HEK293 (cell line): Measurements from ENCODE around the gene DPP6.

Experiments
- CTCF ChIA-PET: fragments of 350-600 bp; formaldehyde crosslinking; extraction: SDS; loops from one replicate; lab custom pipeline; 2021; ENCODE audit warnings: antibody characterized with exemption; lab: Yijun Ruan, JAX
- POLR2A ChIA-PET: fragments of 300-600 bp; formaldehyde crosslinking; extraction: SDS; loops from one replicate; lab custom pipeline; 2020; ENCODE audit warnings: antibody characterized with exemption, inconsistent platforms; lab: Yijun Ruan, JAX
- H3K27ac ChIP-seq: fragments of 200-500 bp; sonication (Bioruptor generic); 2 replicates; pipeline ENCODE4 v1.5.1; 2014; ENCODE audit warnings: low read depth, low read length, control low read depth, inconsistent platforms; ENCODE audit errors: extremely low read depth
- H3K36me3 ChIP-seq, 2 experiments: fragments of 200-500 bp in 1 of 2; sonication (Bioruptor generic) in 1 of 2; 1 replicate in 1 of 2; 2 replicates in 1 of 2; pipeline ENCODE4 v1.5.1; 2014 to 2017; ENCODE audit warnings: inconsistent platforms in 2 of 2, low read length in 2 of 2; ENCODE audit not compliant: control insufficient read depth in 2 of 2, insufficient read depth in 1 of 2
- H3K4me1 ChIP-seq: fragments of 200-500 bp; sonication (Bioruptor generic); 2 replicates; pipeline ENCODE4 v1.5.1; 2014; ENCODE audit warnings: mild to moderate bottlenecking, low read length, inconsistent platforms; ENCODE audit not compliant: control insufficient read depth, insufficient read depth
- H3K4me3 ChIP-seq: 2 replicates; pipeline ENCODE4 v1.5.1; 2011; ENCODE audit warnings: low read depth, mild to moderate bottlenecking, control low read depth, low read length, moderate library complexity
- H3K9me3 ChIP-seq: fragments of 200-500 bp; sonication (Bioruptor generic); 2 replicates; pipeline ENCODE4 v1.5.1; 2014; ENCODE audit warnings: low read depth, low read length, inconsistent platforms; ENCODE audit not compliant: control insufficient read depth, insufficient read depth
- BCL6B ChIP-seq: fragments of 450-650 bp; formaldehyde crosslinking; IDR thresholded peaks from 2 replicates; pipeline ENCODE4 v1.5.1; 2017; ENCODE audit warnings: missing biosample characterization, missing genetic modification characterization
- KLF16 ChIP-seq: fragments of 450-650 bp; formaldehyde crosslinking; IDR thresholded peaks from 2 replicates; pipeline ENCODE4 v1.5.1; 2017; ENCODE audit warnings: missing biosample characterization, missing genetic modification characterization
- KLF7 ChIP-seq: fragments of 450-650 bp; formaldehyde crosslinking; IDR thresholded peaks from 2 replicates; pipeline ENCODE4 v1.5.1; 2016; ENCODE audit warnings: missing biosample characterization, missing genetic modification characterization, borderline replicate concordance
- KLF9 ChIP-seq: fragments of 450-650 bp; formaldehyde crosslinking; IDR thresholded peaks from 2 replicates; pipeline ENCODE4 v1.5.1; 2016; ENCODE audit warnings: missing biosample characterization, missing genetic modification characterization, low read depth
- PRDM4 ChIP-seq: fragments of 450-650 bp; formaldehyde crosslinking; IDR thresholded peaks from 2 replicates; pipeline ENCODE4 v1.5.1; 2017; ENCODE audit warnings: missing biosample characterization, missing genetic modification characterization
- RBAK ChIP-seq: fragments of 450-650 bp; formaldehyde crosslinking; IDR thresholded peaks from 2 replicates; pipeline ENCODE4 v1.5.1; 2016; ENCODE audit warnings: missing biosample characterization, missing genetic modification characterization
- SCRT2 ChIP-seq: fragments of 450-650 bp; formaldehyde crosslinking; IDR thresholded peaks from 2 replicates; pipeline ENCODE4 v1.5.1; 2016; ENCODE audit warnings: missing biosample characterization, missing genetic modification characterization
- SP2 ChIP-seq: fragments of 450-650 bp; formaldehyde crosslinking; IDR thresholded peaks from 2 replicates; pipeline ENCODE4 v1.5.1; 2016; ENCODE audit warnings: missing biosample characterization, missing genetic modification characterization
- SP3 ChIP-seq: fragments of 450-650 bp; formaldehyde crosslinking; IDR thresholded peaks from 2 replicates; pipeline ENCODE4 v1.5.1; 2016; ENCODE audit warnings: missing biosample characterization, missing genetic modification characterization
- ZBTB17 ChIP-seq: fragments of 450-650 bp; formaldehyde crosslinking; IDR thresholded peaks from 2 replicates; pipeline ENCODE4 v1.5.1; 2016; ENCODE audit warnings: missing biosample characterization, missing genetic modification characterization
- ZBTB26 ChIP-seq: fragments of 450-650 bp; formaldehyde crosslinking; optimal IDR thresholded peaks from 2 replicates; pipeline ENCODE3; 2016; ENCODE audit warnings: missing biosample characterization, mild to moderate bottlenecking, missing genetic modification characterization
- ZFP69B ChIP-seq: fragments of 450-650 bp; formaldehyde crosslinking; IDR thresholded peaks from 2 replicates; pipeline ENCODE4 v1.5.1; 2016; ENCODE audit warnings: missing biosample characterization, missing genetic modification characterization
- ZNF157 ChIP-seq: fragments of 450-650 bp; formaldehyde crosslinking; IDR thresholded peaks from 2 replicates; pipeline ENCODE4 v1.5.1; 2016; ENCODE audit warnings: missing biosample characterization, missing genetic modification characterization
- ZNF302 ChIP-seq: fragments of 450-650 bp; formaldehyde crosslinking; IDR thresholded peaks from 2 replicates; pipeline ENCODE4 v1.5.1; 2016; ENCODE audit warnings: missing biosample characterization, missing genetic modification characterization, low read depth
- ZNF398 ChIP-seq: fragments of 450-650 bp; formaldehyde crosslinking; IDR thresholded peaks from 2 replicates; pipeline ENCODE4 v1.5.1; 2017; ENCODE audit warnings: missing biosample characterization, missing genetic modification characterization
- ZNF518A ChIP-seq: fragments of 450-650 bp; formaldehyde crosslinking; conservative IDR thresholded peaks from 2 replicates; pipeline ENCODE4 v1.5.1; 2016; ENCODE audit warnings: low read depth, missing biosample characterization, missing genetic modification characterization
- ZNF529 ChIP-seq: fragments of 450-650 bp; formaldehyde crosslinking; IDR thresholded peaks from 2 replicates; pipeline ENCODE4 v1.5.1; 2017; ENCODE audit warnings: missing genetic modification characterization, missing biosample characterization; ENCODE audit not compliant: insufficient replicate concordance
- ZNF548 ChIP-seq: fragments of 450-650 bp; formaldehyde crosslinking; IDR thresholded peaks from 2 replicates; pipeline ENCODE4 v1.5.1; 2016; ENCODE audit warnings: missing biosample characterization, missing genetic modification characterization
- ZNF549 ChIP-seq: fragments of 450-650 bp; IDR thresholded peaks from 2 replicates; pipeline ENCODE4 v1.5.1; 2018; ENCODE audit warnings: missing biosample characterization, missing genetic modification characterization, mild to moderate bottlenecking, inconsistent platforms, moderate library complexity
- ZNF580 ChIP-seq: fragments of 450-650 bp; formaldehyde crosslinking; IDR thresholded peaks from 2 replicates; pipeline ENCODE4 v1.5.1; 2016; ENCODE audit warnings: missing biosample characterization, missing genetic modification characterization
- ZNF658 ChIP-seq: fragments of 450-650 bp; formaldehyde crosslinking; IDR thresholded peaks from 2 replicates; pipeline ENCODE4; 2016; ENCODE audit warnings: missing biosample characterization, missing genetic modification characterization
- ZNF768 ChIP-seq: fragments of 450-650 bp; formaldehyde crosslinking; IDR thresholded peaks from 2 replicates; pipeline ENCODE4 v1.5.1; 2018; ENCODE audit warnings: missing biosample characterization, mild to moderate bottlenecking, missing genetic modification characterization

Gene DPP6

GRCh38 chr7:154375956-154376355 lies 323.8 kb downstream of the DPP6 start (continued):
- TF ChIP-seq BCL6B (tag by site-specific recombination) (no peak), ZNF549 (tag by site-specific recombination) (no peak), ZNF529 (no peak)

GRCh38 chr7:154380771-154381170 lies 328.6 kb downstream of the DPP6 start:
- no peaks in the 10 kb centered on the region for H3K4me1 ChIP-seq
- no peak overlapping the region for H3K27ac ChIP-seq
- POLR2A ChIA-PET = no interaction called here
- no peak for TF ChIP-seq ZBTB17
- TF ChIP-seq ZBTB26 (tag by site-specific recombination) = no peak
- no peak for TF ChIP-seq ZNF302 (tag by site-specific recombination)
- TF ChIP-seq KLF16 (tag by site-specific recombination) = no peak
- TF ChIP-seq ZNF529 = no peak
- no peak for TF ChIP-seq SCRT2 (tag by site-specific recombination)
- TF ChIP-seq ZNF398 (tag by site-specific recombination) = no peak
- no peak for TF ChIP-seq SP2 (tag by site-specific recombination)
- no peak for TF ChIP-seq ZFP69B
- no peak for TF ChIP-seq ZNF768 (tag by site-specific recombination)
- no peak for TF ChIP-seq ZNF580 (tag by site-specific recombination)
- TF ChIP-seq SP3 (tag by site-specific recombination) = no peak
- no peak for TF ChIP-seq ZNF157
- TF ChIP-seq KLF7 (tag by site-specific recombination) = no peak
- TF ChIP-seq ZNF518A (tag by site-specific recombination) = no peak
- no peak for TF ChIP-seq ZNF658 (tag by site-specific recombination)
- TF ChIP-seq KLF9 (tag by site-specific recombination) = no peak
- no peak for TF ChIP-seq ZNF548 (tag by site-specific recombination)
- no peak for TF ChIP-seq RBAK (tag by site-specific recombination)
- TF ChIP-seq PRDM4 (tag by site-specific recombination) = no peak
- H3K4me3 ChIP-seq = no peak overlapping the region
- CTCF ChIA-PET = no interaction called here
- H3K9me3 ChIP-seq = no peaks in the 10 kb centered on the region
- no peaks in the 10 kb centered on the region for H3K36me3 ChIP-seq
